ENCODE measurements around the gene GSTO2. TPM values are rescaled to one million over a fixed set of nuclear protein-coding genes. Genes with fewer than 3 reads are reported as not detected.

The GSTO2 gene
- total RNA-seq, 2 experiments from 2014 or later = 1.6 TPM

GRCh38 chr10:104332243-104333031, 63.5 kb downstream of the GSTO2 start:
- POLR2A ChIA-PET = no interaction called here
- no peak overlapping the region for H3K4me3 ChIP-seq (ENCODE audit: low read depth, low read length, poor library complexity, severe bottlenecking)
- H3K4me1 ChIP-seq (ENCODE audit: insufficient read depth, low read length, poor library complexity, severe bottlenecking) = peaks cover 60% of the 10 kb centered on the region
- no peak for TF ChIP-seq EZH2phosphoT487 (IDR thresholded peaks at IDR 0.05; ENCODE audit: borderline replicate concordance, low read depth, low read length)
- no peak for TF ChIP-seq CTCF (conservative IDR thresholded peaks at IDR 0.05; ENCODE audit: low read length)
- H4K20me1 ChIP-seq (ENCODE audit: insufficient read depth, low read length) = peaks cover 62% of the 10 kb centered on the region
- no TSS peak for BruUV-seq (replicated peaks)
- H3K79me2 ChIP-seq (ENCODE audit: insufficient read depth, low read depth, low read length) = peaks cover 96% of the 10 kb centered on the region
- intact Hi-C loops (cut with micrococcal nuclease; ENCODE audit: unreplicated experiment) = no loop called here
- H3K36me3 ChIP-seq (ENCODE audit: insufficient read depth, low read length) = peaks cover 43% of the 10 kb centered on the region
- H3K27ac ChIP-seq (ENCODE audit: low read depth, low read length, poor library complexity, severe bottlenecking) = no peak overlapping the region
- H3K9me3 ChIP-seq (ENCODE audit: low read length) = no peaks in the 10 kb centered on the region
- H2AFZ ChIP-seq (ENCODE audit: low read length) = no peak overlapping the region
- no peak for DNase-seq (ENCODE audit: low spot score)
- no peaks in the 10 kb centered on the region for H3K9me2 ChIP-seq (ENCODE audit: insufficient read depth, low read length)
- CTCF ChIA-PET (ENCODE audit: unreplicated experiment) = no interaction called here
- H3K4me2 ChIP-seq (ENCODE audit: low read length) = 0 out of 2 replicates have a peak overlapping the region, but pooled peaks have one; percentile 40

- H2AFZ ChIP-seq (ENCODE audit: low read length) = no peak overlapping the region
- H3K79me2 ChIP-seq (ENCODE audit: insufficient read depth, low read depth, low read length) = peaks cover 95% of the 10 kb centered on the region
- BruUV-seq (replicated peaks) = no TSS peak
- H3K4me2 ChIP-seq (ENCODE audit: low read length) = peak overlapping the region; percentile 40; the same call in 1 of the 2 replicates
- H3K4me3 ChIP-seq (ENCODE audit: low read depth, low read length, poor library complexity, severe bottlenecking) = no peak overlapping the region
- peaks cover 60% of the 10 kb centered on the region for H3K4me1 ChIP-seq (ENCODE audit: insufficient read depth, low read length, poor library complexity, severe bottlenecking)
- ChIA-PET POLR2A (interaction anchor here (1.6 kb wide), 1 partner anchor 12 kb away, joined by 7 read pairs; no protein-coding TSS in a partner anchor), CTCF (ENCODE audit: unreplicated experiment) (no interaction called here)
- no peak for TF ChIP-seq EZH2phosphoT487 (IDR thresholded peaks at IDR 0.05; ENCODE audit: borderline replicate concordance, low read depth, low read length)
- TF ChIP-seq CTCF (conservative IDR thresholded peaks at IDR 0.05; ENCODE audit: low read length) = no peak
- peak; percentile 27 for DNase-seq (ENCODE audit: low spot score)
- peaks cover 59% of the 10 kb centered on the region for H4K20me1 ChIP-seq (ENCODE audit: insufficient read depth, low read length)
- no peaks in the 10 kb centered on the region for H3K9me3 ChIP-seq (ENCODE audit: low read length)
- intact Hi-C loops (cut with micrococcal nuclease; ENCODE audit: unreplicated experiment) = no loop called here
- peaks cover 43% of the 10 kb centered on the region for H3K36me3 ChIP-seq (ENCODE audit: insufficient read depth, low read length)
- no peak overlapping the region for H3K27ac ChIP-seq (ENCODE audit: low read depth, low read length, poor library complexity, severe bottlenecking)
- no peaks in the 10 kb centered on the region for H3K9me2 ChIP-seq (ENCODE audit: insufficient read depth, low read length)
These were observed 64.2 kb downstream of the GSTO2 start for GRCh38 chr10:104333032-104333727.
